ENCODE measurements around the gene ALDOB.
A peak's percentile ranks its signal among the peaks of the same experiment; 100 is the strongest.

The ALDOB gene

DNA sequence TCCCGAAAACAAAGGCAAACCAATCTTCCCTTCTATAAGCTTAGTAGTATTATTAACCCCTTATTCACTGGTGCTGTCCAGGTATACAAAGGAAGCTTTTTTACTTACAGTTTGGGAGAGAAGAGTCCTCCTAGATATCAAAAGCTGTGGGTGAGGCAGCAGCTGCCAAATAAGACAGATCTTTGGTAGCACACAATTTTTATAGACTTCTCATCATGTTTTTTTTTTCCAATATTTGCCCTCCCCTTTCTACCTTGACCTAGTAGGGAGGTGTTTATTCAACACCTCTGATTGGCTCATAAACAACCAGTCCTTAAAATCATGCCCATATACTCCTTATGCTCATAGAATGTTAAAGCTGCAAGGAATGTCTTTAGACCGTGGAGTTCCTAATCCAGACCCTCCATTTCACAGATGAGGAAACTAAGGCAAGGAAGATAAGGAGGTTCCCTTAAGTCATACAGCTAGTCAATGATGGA lies at the start of gene ALDOB:
Gene ALDOB, minus strand, starts transcription at position 174 of the 479 bp plus-strand sequence. CDS start 4,887 bp downstream, outside the sequence.
- FAIRE-seq = no peak

DNA sequence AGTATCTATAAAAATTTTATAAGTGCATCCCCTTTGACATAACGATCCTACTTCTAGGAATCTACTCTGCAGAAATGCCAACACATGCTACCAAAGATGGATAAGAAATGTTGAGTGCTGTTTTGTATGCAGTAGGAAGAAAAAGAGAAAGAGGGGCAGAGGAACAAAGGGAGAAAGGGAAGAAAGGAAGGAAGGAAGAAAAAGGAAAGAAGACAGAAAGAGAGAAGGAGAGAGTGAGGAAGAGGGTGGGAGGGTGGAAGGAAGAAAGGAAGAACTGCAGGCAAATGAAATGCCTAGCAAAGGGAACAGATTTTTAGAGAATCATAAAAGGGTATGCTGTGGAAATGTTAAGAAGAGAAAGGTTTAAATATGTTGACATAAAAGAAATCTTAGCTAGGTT lies 48.5 kb upstream of the ALDOB start:
- FAIRE-seq = no peak

DNA sequence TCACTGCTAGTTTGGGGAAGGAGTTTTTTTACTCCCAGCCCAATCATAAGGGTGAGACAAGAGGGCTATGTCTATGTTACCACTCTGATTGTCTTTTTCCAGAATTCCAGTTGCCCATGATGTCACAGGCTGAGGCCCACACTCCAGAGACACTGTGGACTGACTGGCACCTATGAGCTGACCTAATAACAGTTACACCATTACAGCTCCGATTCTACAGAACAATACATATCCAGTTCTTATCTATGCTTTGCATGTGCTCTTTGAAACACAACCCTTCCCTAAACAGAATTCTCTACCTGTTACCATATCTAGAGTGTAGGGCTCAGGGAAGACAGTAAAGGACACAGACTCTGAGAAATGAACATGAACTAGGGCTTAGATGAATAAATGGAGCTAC lies 45.7 kb upstream of the ALDOB start:
- no peak for FAIRE-seq

DNA sequence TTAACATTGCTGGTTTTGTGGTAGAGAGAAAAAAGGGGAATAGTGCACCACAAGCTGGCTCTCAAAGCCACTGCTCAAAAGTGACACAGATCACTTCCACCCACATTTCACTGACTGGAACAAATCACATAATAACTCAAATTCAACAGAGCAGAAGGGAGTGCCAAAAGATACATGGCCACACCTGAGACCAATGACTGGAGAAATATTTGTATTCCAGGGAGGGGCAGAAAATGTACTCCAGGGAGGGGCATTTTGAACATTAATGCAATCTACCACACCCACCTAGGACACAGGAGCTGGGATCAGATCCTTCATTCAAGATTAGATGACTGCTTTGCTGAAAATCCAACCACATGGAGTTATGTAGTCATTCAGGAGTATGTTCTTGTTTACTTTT lies 44.8 kb upstream of the ALDOB start:
- FAIRE-seq = no peak

DNA sequence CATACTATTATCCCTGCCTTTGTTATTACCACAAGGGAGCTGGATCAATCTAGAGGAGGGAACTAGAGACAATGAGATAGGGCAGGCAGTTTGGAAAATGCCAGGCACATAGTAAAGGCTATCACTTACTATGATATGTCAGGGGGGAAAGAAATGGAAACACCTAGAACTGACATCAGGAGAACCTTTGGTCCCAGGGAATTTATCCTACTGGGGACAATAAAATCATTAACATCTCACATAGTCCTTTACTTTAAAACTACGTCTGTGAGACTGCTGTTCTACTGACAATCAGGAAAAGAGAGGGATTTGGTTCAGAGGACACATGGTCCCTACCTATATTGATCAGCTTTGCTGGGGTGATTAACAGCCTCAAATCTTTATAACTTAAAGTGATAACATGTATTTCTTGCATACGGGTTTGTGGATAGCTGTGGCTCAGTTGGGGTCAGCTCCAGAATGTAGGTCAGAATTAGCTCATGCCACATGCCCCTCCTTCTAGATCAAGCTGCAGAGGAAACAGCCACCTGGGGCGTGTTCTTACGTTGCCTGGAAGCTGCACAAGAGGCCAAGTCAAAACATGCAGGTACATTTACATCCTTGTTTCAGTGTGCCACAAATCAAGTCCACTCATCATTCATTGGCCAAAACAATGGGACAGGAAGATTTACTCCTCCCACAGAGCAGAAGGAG lies 43.9 kb upstream of the ALDOB start:
- no peak for FAIRE-seq

DNA sequence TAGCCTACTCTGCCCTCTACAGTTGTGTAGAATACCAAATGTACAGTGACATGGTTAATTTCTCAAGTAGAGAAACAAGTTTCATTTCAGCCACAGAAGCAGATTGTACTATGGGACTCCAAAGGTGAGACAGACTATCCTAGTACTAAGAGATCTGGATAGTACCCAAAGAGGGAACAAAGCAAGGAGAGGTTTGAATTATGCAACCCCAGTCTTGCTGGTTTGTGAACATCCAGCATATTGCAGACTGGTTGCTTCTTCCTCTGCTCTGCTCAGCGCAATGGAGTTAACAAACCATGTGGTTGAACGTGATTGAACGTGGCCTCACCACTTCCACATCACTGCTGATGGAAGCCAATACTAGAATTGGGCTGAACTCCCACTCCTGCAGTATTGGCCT lies 43.3 kb upstream of the ALDOB start:
- no peak for FAIRE-seq

DNA sequence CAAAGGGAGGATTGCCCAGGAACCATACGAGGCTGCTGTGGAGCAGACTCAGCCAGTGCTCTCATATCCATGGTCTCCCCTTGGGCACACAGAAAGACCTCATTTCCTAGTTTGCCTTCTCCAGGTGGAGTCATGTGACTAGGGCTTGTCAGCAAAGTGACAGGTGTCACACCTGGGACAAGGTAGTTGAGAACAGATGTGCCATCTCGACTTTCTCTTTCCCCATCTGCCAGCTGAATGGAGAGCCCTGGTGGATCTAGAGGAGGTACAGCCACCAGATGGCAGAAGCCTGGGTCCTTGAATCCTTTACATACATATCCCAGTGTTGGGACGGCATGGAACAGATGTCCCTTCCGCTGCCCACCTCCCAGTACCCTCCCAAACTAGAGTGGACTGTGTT lies 42.9 kb upstream of the ALDOB start:
- FAIRE-seq = no peak

DNA sequence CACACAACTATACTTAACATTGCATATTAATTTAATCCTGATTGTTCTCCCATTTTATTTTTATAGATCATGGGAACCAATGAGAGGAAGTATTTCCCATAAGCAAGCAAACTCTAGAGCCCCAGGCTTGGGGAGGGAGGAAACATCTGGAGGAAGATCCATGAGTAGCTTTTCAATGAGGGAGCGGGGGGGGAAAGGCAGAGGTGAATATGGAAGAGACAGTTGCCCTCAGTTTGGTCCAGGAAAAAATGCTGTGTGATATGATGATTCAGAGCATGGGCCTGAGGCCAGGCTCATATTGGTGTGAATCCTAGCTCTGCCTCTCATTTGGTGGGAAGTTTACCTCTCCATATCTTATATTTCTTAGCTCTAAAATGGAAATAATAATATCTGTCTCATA lies 42.2 kb upstream of the ALDOB start:
- FAIRE-seq = no peak

DNA sequence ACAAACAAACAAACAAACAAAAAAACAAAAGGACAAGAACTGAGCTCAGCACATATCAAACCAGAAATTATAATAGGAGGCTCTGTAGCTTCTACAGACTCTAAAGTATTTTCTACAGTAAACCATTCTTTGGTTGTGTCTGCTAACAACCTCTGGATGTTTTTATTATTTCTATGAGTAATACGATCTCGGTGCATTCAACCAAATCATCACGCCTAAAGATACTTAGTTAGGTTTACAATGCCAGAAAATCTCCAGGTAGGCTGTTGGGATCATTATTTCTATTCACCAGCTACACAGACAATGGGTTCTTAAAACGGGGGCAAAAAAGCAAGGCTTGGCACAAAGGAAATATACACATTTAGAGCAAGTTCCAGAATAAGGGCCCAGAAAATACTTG lies 41.6 kb upstream of the ALDOB start:
- FAIRE-seq = no peak

DNA sequence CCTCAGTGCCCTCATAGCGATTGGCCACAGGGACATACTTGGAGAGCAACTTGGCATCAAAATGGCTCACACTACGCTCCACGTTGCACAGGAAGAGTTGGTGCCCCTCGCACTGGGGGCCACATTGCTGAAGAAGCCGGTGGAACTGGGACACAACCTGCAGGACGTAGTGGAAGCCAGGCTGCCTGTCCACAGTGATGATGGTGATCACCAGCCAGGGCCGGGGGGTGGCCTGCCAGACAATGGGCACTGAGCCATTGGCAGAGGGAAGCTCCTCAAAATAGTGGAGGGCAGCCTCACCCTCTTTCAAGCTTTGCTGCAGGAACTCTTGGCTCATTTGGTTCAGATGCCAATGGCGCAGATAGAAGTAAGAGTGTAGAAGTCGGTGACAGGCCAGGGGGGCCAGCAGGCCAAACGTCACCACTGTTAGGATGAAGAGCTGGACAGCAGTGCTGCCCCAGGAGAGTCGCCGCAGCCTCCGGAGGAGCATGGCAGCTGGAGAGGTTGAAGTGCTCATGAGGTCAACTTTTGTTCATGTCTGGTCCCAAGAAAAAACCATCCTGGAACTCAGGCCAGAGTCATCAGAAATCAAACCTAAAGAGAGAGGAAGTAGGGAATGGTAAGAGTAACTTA lies 41.1 kb upstream of the ALDOB start:
- no peak for FAIRE-seq

DNA sequence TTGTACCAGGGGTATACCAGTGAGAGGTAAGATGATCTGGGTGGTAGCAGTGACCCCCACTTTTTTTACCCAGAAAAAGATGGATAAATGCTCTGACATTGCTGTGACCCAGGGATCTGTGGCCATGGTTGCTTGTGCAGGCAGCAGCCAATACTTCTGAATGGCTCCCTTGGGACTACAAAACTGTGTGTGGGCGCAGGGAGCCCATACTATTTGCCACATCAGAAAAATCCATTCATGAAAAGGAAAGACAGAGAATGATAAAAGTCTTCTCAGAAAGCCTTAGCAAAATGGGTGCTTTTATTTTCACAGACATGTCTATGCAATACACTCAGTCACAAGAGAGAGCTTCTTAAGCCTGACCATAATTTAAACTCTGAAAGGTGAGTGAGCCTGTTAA lies 37.3 kb upstream of the ALDOB start:
- FAIRE-seq = no peak

DNA sequence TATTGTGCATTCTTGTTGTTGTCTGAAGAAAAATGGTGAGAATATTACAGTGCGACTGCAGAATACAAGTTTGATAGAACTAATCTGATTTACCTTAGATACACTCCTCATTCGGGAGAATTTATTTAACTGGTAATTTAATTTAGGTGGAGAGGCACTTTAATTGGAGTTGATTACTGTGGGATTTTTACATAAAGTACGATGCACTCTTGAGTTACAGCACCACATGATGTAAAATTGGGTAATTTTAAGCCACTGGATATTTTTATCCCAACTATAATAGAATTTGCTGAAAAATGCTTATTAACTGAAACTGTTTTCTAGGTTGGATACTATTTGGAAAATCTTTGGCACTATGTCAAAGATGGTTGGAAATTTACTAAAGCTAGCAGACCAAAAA lies 35.4 kb upstream of the ALDOB start:
- FAIRE-seq = no peak

DNA sequence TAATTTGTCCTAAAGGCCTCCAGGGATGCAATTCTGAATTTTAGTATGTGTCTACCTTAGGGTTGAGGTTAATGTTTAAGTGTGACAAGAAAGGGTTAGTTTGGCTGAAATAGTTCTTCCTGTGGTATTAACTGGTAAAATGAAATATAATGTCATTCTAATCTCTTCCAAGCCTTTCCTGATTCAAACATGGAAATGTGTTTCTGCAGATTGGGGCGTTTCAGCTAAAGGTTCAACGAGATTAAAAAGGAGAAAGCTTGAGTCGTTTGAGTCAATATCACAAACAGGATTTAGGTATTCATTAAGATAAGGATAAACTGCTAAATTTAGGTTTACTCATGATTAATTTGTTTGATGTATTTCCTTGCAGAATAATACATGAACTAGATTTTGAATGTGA lies 34.4 kb upstream of the ALDOB start:
- no peak for FAIRE-seq

DNA sequence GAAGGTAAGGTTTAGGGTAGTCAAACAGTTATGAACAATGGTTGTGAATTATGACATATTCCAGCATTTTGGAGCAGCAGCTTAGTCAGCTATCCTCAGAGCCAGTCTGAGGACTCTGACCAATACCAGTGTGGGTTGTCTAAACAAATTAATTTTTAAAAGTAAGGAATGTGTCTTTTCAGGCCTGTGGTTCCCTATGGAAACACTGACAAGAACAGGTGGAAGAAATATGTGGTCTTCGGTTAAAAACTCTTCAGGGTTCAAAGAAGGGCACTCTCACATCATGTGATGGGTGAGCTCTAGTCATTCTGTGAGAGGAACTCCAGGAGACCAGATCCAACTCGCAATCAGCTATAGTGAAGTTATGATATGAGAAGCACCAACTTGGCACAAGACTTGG lies 33.5 kb upstream of the ALDOB start:
- no peak for FAIRE-seq

DNA sequence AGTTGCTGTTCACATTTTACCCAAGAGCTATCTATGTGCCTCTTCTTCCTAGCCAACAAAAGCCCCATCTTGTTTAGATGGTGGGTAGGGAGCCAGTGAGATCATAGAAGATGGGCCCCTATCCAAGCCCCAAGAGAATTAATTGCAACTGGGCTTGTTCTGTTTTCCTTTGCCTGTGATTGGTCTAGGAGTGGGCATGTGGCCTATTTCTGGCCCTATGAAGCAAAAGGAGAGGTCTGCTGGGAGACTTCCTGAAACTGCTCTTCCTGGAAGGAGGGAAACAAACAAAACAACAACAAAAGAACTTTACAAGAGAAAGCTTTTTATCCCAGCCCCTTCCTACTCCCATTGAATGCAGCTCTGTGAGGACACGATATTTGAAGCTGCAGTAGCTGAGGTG lies 32.5 kb upstream of the ALDOB start:
- FAIRE-seq = no peak

DNA sequence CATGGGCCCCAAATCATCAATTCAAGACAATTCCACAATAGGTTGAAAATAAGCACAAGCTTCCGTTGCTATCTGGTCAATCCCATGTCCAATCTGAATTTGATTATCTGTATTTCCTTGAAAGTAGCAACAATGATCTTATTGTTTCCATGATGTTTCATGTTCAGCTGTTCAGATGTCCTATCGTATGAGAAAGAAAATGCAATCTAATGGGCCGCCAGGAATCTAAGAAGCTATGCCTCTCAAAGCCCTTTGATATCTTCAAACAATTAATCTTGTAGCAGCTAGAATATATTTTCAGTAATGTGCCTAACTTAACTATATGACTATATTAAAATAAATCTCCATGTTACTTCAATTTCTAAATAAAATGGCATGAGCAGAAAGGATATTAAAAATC lies 32.1 kb upstream of the ALDOB start:
- FAIRE-seq = no peak

DNA sequence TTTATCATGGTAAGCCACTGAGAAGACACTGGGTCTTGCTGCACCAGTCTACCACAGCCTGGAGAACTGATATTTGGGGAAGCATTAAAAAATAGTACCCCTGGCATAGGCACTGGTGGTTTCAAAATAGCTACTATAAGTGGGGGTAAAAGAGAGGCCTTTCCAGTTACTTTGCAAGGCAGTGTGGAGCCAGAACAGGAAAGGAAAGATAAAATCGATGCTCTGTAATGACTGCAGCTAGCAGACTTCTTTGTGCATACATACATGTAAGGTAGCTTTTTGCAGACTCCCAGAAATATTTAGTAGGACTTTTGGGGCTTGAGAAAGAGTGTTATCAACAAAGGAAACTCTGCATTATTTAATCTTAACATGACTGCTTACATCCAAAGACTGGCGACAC lies 31.3 kb upstream of the ALDOB start:
- no peak for FAIRE-seq

DNA sequence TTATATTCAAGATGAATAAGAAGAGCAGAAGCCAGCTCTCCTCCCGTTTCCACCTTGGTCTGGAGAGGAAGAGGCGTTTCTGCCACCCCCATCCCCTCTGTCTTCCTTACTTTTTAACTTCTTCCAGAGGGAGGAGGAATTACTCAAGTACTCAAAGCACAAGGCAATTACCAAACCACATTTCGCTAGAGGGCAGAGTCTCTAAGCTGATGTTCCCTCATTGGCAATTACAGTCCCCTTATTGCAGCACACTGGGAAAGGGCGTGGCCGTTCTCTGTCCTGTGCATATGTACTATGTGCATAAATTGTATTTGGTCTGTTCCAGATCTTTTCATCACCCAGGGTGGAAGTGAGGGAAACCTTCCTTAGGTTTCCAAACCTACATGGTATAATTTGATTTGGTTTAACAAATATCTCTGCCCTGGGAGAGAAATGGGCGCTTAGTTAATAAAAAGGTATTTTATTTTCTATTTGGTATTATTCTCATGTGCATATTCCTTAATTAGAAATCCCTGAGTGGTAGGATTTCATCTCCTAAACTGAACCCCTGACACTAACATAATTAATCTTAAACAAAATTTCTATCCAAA lies 29.8 kb upstream of the ALDOB start:
- FAIRE-seq = no peak

DNA sequence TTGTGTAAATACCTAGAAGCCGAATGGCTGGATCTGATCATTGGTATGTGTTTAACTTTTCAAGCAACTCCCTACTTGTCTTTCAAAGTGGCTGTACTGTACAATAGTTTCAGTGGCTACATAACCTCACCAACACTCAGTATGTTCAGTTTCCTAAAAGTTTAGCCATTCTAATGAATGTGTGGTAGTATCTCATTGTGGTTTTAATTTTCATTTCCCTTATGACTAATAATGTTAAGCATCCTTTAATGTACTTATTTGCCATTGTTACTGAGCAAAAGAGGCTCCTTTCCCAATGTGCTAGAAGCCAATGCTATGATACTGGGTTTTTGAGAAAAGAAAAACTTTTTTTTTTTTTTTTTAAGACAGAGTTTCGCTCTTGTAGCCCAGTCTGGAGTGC lies 27.8 kb upstream of the ALDOB start:
- no peak for FAIRE-seq

DNA sequence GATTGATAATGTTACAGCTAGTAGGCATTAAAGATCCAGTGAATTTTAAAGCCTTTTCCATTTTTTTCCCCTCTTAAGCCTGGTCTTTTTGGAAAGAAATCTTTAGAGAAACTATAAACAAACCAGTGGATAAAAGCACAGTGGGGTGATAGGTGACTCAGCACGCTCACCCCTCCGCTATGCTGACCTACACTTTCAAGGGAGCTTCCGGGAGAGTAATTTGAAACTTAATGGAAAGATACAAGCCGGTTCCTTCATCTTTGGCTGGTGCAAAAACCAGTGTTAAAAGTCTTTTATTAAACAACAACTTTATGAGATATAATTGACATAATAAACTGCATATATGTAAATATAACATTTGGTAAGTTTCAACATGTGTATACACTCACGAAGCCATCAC lies 27.0 kb upstream of the ALDOB start:
- FAIRE-seq = no peak

DNA sequence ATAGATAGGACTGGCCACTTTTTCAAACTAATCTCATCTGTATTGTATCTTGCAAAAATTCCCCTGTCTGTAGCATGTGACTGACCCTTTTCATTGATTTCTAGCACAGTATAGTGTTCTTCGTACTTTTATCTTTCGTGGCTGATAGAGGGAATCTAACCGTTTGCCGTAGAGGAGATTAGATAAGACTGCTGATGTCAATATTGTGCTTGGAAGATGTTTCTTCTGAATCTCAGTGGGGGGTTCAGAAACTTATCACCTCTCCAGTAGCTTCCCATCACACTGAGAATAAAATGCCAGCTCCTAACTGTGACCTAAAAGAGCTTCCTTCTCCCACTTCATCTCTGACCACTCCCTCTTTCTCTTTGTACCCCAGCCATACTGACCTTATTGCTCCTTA lies 25.4 kb upstream of the ALDOB start:
- FAIRE-seq = no peak

DNA sequence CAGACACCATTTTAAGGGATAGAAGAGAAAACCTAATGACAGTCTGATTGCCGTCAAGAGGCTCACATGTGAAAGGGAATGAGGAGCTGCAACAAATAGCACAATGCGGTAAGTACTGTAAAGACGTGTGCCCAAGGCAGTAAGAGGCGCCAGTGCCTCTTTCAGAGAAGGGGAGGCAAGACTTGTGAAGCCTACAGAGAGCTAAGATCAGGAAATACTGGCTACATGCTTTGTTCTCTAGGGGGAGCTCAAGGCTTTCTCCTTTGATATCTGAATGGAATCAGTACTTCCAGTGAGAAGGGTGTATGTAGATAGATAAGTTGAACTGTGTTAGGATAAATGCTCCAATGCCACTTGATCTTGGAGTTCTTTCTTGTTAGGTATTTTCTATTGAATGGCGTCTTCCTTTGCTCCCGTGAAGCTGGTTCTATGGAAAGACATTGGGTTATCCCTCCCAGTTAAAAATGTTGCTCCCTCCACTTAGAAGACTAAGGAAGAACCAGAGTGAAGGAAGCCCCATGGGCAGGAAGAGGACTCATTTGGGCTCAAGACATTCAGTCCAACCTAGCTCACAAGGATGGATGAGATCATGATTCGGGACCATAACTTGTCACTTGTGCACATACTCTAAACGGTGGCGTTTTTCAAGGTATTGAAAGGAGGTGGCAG lies 23.5 kb upstream of the ALDOB start:
- FAIRE-seq = peak; percentile 76

DNA sequence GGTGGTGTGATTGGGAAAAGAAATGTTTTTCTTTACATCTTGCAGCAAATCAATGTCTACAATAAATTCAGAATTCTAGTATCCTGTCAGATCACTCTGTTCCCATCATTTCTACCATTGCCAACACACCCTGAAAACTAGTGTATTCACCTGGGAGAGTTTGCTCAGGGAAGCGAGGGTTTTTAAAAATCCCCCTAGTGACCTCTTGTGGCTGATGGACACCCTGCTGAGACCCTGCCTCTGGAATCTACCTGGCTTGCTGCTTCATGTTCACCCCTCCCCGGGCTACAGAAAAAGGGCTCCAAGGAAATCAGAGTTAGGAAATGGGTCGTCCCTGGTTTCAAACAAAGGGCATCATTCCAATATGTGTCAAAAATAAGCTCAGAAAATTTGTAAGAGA lies 21.4 kb upstream of the ALDOB start:
- no peak for FAIRE-seq

DNA sequence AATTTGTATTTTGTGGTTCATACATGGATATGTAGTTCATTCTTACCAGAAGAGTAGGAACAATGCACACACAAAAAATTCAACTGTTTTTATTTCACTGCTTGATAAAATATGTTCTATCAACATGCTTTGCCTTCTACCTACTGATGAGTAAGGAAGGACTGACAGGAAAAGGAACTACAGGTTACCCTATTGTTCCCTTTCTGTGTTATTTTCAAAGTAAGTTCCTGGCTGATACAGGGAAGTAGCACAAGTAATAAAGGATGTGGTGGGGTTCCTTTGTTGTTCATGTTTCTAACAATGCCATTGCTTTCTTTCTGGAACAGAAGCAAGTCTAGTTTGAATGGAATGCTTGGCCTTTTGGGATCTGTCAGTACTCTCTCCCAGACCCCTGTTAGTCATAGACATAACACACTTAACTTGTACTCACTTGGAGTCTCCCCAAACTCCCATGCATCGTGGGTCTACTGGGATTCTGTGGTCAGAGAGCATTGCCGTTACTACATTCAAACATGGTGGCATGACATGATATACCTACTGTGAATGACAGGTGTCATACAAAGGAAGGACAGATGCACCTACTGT lies 20.2 kb upstream of the ALDOB start:
- no peak for FAIRE-seq

Data from G401.6 (cell line).